Activated CD8-positive, alpha-beta memory T cell treated with anti-CD3 and anti-CD28 coated beads for 24 hours (primary cell): ENCODE data around the gene KCNIP4.

ENCODE experiments used
- DNase-seq: peaks from one replicate; pipeline ENCODE4 v3.0.0-alpha.2; 2020

Gene KCNIP4

DNA sequence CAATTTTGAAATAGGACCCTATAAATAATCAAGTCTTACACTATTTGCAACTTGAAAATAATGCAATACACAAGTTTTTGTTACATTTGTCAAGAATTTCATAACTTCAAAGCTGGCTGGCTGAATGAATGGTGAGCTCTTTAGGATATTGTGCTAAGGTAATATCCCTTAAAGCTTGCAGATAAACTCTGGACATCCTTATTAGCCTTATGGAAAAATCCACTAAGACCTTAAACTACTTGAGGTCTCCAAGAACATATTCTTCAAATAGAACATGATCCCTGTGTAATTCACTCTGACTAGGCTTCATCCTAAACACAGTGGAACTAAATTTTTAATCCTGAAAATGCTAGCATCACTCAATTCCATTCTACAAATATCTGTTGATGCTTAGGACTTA lies 1049.0 kb downstream of the KCNIP4 start:
- DNase-seq: no peak

GRCh38 chr4:20895988-20896387 lies 1052.6 kb downstream of the KCNIP4 start:
- DNase-seq: no peak

DNA sequence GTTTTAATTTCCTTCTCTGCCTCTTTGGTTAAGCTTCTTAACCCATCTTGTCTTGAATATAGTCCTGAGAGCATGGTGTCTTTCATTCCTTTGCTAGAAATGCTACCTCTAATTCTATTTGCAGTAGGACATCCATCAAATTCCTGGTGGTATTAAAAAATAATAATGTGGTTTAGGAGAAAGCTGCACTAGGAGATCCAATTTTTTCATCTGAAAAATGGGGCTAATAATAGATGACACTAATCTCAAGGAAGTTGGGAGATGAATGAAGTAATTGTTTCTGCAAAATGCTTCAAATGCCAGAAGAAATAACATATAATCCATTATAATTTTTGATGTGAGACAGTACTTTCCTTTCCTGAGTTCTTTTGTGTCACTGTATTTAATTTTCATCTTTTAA lies 1053.4 kb downstream of the KCNIP4 start:
- no peak for DNase-seq

GRCh38 chr4:20890761-20891160 lies 1057.8 kb downstream of the KCNIP4 start:
- DNase-seq: no peak

DNA sequence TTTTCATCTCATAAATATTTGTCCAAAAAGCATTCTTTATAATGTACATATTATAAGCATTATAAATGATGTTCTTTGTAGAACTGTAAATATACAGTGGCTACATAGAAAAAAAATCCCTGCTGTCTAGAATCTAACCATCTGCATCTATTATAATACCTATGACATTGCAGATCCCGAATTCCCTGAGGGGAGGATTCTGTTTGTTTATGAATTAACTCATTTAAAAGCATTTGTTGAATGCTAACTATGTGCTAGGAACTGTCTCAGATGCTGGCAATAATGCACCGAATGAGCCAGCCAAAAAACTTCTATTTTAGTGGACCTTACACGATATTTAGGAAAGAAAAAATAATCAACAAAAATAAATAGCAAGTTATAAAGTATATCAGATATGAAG lies 1058.7 kb downstream of the KCNIP4 start:
- DNase-seq: no peak

DNA sequence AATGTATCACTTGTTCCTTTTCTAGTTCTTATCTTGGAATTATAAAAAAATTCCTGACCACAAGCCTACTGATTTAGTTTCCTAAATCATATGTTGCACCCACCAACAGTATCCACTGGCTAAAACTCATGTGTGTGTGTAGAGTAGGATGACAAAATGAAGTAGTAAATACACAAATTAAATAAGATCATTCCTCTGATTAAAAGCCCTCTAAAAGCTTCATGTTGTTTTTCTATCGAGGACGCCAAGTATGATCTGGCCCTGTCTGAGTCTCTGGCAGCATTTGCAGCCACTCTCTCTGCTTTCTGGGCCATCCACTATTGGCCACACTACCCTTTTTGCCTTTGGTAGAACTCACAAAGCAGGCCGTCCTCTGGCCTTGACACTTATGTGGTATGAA lies 1064.9 kb downstream of the KCNIP4 start:
- no peak for DNase-seq

DNA sequence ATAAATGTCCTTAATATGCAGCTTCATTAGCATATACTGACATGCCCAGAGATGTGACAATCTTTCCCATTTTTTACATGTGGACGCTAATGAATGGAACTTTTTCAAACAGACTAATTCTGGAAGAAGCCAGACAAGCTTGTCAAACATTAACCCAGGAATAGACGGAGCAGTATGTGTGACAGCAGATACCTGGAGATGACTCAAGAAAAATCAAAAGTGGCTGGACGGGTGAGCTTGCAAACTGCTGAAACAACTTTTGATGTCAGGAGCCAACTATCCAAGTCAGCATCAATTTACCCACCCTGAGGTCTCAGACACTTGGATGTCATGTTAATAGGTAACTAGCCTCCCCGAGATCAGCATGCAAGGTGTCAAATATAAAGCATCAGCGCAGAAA lies 1065.3 kb downstream of the KCNIP4 start:
- no peak for DNase-seq

GRCh38 chr4:20882500-20882899 lies 1066.1 kb downstream of the KCNIP4 start:
- DNase-seq: no peak

DNA sequence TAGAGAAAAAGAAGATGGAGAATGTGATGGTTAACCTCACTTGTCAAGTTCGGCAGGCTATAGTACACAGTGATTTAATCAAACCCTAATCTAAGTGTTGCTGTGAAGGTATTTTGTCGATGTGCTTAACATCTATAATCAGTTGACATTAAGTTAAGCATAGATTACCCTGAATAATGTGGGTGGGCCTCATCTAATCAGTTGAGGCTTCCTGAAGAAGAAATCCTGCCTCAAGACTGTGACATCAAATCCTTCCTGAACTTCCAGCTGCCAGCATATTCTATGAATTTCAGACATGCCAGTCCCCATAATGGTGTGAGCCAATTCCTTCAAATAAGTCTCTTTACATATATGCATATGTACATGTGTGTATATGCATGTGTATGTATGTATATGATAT lies 1066.9 kb downstream of the KCNIP4 start:
- no peak for DNase-seq

DNA sequence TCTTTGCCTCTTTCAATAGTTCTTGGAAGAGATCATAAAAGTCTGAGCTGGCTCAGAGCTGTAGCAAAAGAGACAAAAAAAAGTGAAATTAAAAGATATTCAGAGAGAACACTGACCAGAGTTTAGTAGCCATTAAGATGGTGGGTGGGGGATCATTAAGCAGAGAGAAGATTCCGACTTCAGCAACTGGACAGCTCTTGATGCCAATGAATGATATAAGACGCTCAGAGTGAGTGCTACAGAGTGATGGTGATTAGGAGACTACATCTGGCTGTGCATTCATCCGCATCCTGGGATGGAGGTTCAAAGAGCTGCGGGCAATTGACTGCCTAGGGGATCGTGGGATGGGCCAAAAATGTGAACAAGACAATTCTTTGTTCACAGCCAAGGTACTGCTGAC lies 1069.8 kb downstream of the KCNIP4 start:
- DNase-seq: no peak

DNA sequence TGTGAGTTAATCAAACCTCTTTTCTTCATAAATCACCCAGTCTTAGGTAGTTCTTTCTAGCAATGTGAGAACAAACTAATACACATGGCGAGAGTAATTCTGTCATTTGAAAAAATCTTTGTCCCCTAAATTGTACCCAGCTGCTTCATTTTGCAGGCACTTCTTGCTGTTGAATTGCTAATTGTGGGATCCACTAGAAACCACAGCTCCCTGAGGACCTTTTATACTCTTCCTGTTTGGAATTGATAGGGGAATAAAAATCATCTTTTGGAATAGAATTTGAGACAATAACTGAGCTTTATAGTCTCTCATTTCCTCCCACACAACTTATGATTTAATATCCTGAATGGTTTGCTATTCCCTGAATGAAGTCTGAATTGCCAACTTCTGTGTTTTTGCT lies 1078.1 kb downstream of the KCNIP4 start:
- DNase-seq: no peak

DNA sequence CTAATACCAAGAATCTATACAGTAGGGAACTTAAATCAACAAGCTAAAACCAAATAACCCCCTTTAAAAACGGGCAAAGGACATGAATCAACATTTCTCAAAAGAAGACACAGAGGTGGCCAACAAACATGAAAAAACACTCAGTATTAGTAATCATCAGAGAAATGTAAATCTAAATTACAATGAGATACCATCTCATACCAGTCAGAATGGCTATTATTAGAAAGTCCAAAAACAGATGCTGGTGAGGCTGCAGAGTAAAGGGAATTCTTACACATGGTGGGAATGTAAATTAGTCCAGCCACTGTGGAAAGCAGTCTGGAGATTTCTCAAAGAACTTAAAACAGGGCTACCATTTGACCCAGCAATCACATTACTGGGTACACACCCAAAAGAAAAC lies 1080.5 kb downstream of the KCNIP4 start:
- DNase-seq: no peak

- DNase-seq: no peak
Measured at GRCh38 chr4:20860878-20861277, 1087.7 kb downstream of the KCNIP4 start.

DNA sequence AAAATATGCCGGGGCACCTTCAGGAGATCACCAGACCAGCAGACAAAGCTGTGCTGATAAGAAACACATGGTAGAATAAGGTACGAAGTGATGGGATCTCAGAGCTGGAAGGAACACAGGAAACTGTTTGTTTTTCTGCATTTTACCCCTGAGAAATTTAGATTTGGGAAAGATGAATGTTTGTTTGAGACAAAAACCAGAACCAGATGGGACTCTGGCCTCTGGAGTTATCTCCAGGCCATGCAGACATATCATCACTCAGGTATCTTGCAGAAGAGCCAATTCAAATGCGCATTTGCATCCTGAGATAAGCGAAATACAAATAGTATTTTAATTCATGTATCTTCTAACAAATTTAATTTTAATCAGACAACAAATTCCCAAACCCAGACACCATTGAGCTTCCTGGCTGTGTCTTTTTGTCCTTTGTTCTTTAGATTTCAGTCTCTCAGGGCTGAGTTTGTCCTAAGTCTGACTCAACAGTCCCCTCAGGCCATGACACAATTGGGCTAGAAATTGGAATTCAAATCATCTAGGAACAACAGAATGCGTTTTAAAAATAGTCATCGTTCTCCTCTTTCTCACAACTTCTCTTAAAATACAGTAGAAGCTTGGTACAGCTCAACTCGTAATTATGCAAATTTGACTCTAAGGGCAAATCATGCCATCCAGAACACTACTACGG lies 1089.3 kb downstream of the KCNIP4 start:
- DNase-seq: no peak

GRCh38 chr4:20857081-20857480 lies 1091.5 kb downstream of the KCNIP4 start:
- DNase-seq: no peak

DNA sequence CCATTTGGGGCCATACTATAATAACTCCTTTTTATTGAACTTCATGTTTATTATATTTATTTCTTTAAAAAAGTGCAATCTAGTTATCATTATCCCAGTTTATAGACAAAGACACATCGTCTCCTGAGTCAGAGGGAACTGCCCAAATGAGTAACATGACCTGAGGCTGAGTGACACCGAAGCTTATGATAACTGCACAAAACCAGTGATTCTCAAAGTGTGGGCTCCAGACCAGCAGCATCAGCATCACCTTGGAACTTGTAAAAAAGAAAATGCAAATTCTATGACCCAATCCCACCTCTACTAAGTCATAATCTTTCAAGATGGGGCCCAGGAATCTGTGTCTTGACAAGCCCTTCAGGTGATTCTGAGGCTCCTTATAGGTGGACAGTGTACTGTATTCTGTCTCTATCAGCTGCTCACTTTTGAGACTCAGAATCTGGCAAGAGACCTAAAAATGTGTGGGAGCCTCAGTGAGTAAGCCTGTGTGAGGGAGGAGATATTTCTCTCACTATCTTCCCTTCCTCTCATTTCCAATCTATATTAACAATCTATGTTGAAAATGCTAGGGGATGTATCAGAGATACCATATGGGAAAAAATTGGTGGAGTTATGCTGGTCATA lies 1101.3 kb downstream of the KCNIP4 start:
- no peak for DNase-seq

DNA sequence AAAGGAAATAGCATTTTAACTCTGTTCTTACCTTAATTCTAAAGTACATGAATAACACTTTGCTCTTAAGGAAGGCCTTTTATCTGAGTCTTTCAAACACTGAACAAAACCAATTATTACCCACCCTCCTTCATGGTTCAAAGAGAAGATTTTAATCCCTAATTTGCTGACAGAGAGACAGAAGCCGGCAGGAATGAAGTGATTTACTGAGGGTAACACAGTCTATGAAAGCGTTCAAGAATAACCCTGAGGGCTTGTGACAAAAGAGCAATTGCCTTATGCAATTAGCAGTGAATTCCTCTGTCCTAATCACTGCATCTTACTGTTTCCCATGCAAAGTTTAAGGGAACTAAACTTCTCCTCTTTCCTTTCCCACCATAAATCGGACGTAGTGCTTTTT lies 1104.3 kb downstream of the KCNIP4 start:
- no peak for DNase-seq

DNA sequence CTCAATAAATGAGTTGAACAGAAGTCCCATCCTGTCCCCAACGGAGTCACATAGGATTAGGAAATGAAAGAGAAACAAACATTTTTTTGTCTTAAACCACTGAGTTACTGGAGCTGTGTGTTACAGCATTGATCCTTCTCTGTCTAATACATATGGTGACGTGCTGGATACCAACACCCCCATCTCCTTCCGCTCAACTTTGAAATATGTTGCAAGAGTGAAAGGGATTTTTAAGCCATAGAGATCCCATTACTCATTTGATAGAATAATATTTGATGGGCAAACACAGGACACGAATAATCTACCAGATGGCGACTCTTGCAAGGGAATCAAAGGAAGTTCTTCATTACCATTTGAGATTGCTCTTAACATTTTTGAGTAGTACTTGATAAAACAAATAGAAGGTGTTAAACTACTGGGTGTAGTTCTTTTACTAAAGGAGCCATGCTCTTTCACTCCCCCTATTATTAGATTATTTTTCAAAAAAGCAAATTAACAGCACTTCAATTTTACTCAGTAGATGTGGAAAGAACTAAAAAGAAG lies 1107.9 kb downstream of the KCNIP4 start:
- no peak for DNase-seq

DNA sequence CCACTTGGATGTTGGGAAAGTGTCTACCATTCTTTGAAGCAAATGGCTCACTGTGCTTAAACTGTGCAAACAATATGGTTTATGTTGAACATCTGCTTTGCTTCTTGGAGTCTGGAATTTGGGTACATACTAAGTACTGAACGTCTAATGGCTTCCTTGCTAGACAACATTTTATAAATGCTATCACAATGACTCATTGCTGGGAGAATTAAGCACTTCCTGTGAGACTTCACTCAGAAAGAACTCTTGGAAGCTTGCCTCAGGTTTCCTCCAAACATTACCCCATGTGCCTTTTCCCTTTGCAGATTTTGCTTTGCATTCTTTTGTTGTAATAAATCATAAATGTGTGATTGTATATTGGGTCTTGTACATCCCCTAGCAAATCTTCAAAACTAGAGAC lies 1108.6 kb downstream of the KCNIP4 start:
- no peak for DNase-seq

- no peak for DNase-seq
Measured at GRCh38 chr4:20838476-20838875, 1110.1 kb downstream of the KCNIP4 start.

DNA sequence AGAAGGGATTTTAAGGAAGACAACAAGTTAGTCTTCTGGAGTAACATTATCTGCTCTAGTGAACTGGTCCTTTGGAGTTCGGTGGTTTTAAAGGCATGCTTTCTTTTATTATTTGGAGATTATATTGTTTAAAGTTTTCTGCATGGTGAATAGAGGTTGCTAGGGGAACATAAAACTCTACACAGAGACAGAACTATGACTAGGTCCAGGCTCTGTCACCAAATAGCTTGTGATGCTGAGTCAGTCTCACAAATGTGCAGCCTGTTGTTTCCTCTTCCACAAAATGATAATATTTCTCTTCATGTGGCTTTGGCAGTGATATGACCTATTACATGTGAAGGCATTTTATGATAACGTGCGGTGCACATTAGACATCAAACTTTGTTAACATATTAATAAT lies 1115.7 kb downstream of the KCNIP4 start:
- DNase-seq: no peak

DNA sequence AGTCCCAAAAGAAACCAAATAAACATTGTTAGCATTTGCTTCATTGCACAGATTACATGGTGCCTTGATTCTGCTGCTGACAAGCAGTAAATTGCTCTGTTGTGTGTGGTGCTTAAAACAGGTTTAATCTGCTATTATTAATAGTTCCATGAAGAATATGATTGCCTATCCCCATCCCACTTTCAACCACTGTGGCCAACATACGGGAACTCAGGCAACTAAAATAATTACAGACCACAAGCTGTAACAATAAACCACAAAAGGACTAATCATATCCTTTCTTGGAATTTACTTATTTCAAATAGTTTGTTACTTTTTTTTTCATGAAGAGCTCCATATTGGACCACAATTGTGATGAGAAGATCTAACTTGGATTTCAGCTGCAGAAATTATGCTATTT lies 1116.8 kb downstream of the KCNIP4 start:
- DNase-seq: no peak

DNA sequence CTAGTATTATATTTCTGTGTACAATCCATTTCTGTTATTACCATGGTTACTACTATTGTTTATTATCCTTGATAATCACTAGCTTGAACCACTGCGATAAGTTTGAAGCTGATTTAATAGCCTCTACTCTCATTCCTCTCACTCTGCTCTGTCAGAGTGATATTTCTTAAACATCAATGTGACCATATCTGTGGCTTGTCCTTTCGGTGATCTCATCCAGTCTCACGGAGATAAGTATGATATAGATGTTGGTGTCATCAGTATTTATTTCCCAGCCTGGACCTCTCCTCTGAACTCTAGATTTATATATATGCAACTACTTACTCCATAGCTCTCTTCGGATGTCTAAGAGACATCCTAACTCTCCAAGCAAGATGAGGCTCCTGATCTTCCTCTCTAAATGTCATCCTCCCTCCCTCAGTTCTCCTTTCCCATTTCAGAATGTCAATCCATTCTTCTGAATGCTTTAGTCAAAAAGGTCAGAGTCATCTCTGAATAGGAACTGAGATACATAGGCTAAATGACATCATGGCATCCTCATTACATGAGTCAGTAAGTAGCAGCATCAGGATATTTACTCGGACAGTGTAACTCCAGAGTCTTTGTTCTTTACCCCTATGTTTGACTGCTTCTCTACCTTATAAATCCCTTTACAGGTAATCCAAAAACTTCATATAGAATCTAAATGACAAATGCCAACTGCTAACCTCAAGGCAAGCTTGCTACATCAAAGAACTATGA lies 1118.8 kb downstream of the KCNIP4 start:
- no peak for DNase-seq

DNA sequence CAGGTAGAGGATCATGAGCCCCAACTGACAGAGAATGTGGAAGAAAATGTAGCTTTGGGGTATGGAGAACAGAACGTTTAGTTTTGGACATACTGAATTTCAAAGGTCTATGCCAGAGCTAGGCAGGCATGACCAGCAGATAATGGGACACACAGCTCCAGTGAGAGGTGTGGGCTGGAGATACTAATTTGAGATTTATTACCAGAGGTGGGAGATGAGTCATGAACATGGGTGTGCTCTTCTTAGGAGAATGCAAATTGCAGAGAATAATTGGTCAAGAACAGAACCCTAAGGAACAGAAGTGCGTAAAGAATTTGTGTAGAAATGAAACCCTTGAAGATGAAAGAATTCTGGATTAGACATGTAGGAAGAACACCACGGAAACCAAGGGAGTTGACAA lies 1123.1 kb downstream of the KCNIP4 start:
- no peak for DNase-seq
